ENCODE results near the gene ZNF134. TPM values are rescaled to one million over a fixed set of nuclear protein-coding genes. Genes with fewer than 3 reads are reported as not detected.

Gene ZNF134
- total and polyA plus RNA-seq, 9 of the 15 experiments (the other 6 are each of a cell fraction or from before 2014, with no cell fraction given): 1.3 to 10.0 (median 5.7) TPM

GRCh38 chr19:57613941-57614743 is at the start of gene ZNF134 (continued):
- TF ChIP-seq ZBTB5 (IDR thresholded peaks at IDR 0.05) (no peak), NRF1 (conservative IDR thresholded peaks at IDR 0.05 in 1 of 2, IDR thresholded peaks at IDR 0.05 in 1 of 2) (peak; percentile 20 to 52; a peak in 3 of 4 replicates)

GRCh38 chr19:57566396-57567265 is 47.4 kb upstream of the ZNF134 start:
- FAIRE-seq: no peak
- intact Hi-C loops (cut with micrococcal nuclease) (no loop called here), in situ Hi-C loops (cut with MboI) (no loop called here)
- Histone ChIP-seq H3K9me3 (replicated peaks; ENCODE audit: control insufficient read depth, insufficient read depth, low read depth, low read length) (peaks cover 8% of the 10 kb centered on the region), H3K9me1 (ENCODE audit: control insufficient read depth, insufficient read depth, low read length) (no peaks in the 10 kb centered on the region), H3K27me3 (ENCODE audit: control insufficient read depth in 2 of 2, insufficient read depth in 2 of 2, low read length in 2 of 2) (no peaks in the 10 kb centered on the region), H3K27ac (ENCODE audit: extremely low read depth, low read depth, low read length) (no peak overlapping the region), H3K9ac (ENCODE audit: insufficient read depth in 1 of 2, low read depth in 2 of 2, low read length in 2 of 2) (no peak overlapping the region), H3K4me2 (ENCODE audit: insufficient read depth, low read length) (no peak overlapping the region), H3K79me2 (ENCODE audit: control insufficient read depth, insufficient read depth, low read length) (no peaks in the 10 kb centered on the region), H4K20me1 (replicated peaks; ENCODE audit: control insufficient read depth, insufficient read depth, low read length) (no peaks in the 10 kb centered on the region), H3K4me1 (replicated peaks in 1 of 2; ENCODE audit: control insufficient read depth in 2 of 2, insufficient read depth in 2 of 2, low read length in 2 of 2) (no peaks in the 10 kb centered on the region), H3K4me3 (no peak overlapping the region), H2AFZ (ENCODE audit: low read depth, low read length) (no peak overlapping the region), H3K36me3 (ENCODE audit: control insufficient read depth, insufficient read depth, low read length) (no peaks in the 10 kb centered on the region)
- no peak for ATAC-seq
- WGBS (ENCODE audit: insufficient coverage, low coverage, missing lambda C conversion rate): 4% methylated on average over 7 of the region's 7 CpGs
- DNase-seq (ENCODE audit: extremely low read depth in 1 of 4, low spot score in 3 of 4): peak in 2 of 4 experiments; percentile 26 to 54
- BruUV-seq (replicated peaks): no TSS peak
- ChIA-PET POLR2A (no interaction called here), CTCF (ENCODE audit: low intra/inter-chr PET ratio) (no interaction called here)
- peak; percentile 97 for TF ChIP-seq TRIM28 (IDR thresholded peaks at IDR 0.05)
- no peak for TF ChIP-seq CCNT2 (IDR thresholded peaks at IDR 0.05; ENCODE audit: borderline replicate concordance, extremely low read depth, insufficient read length, low read depth, low read length)
- no peak for TF ChIP-seq ELK1 (CRISPR knock-in tag; IDR thresholded peaks at IDR 0.05)
- TF ChIP-seq RAD21 (CRISPR knock-in tag; conservative IDR thresholded peaks at IDR 0.05 in 1 of 2, IDR thresholded peaks at IDR 0.05 in 1 of 2): peak in 1 of 2 experiments; percentile 37; a peak in 1 of 4 replicates
- peak; percentile 76 for TF ChIP-seq ZNF280A (IDR thresholded peaks at IDR 0.05; ENCODE audit: low read depth, partially characterized antibody)
- 0 out of 4 replicates have a peak, but pooled peaks of 1 of the 2 experiments have one; percentile 28 for TF ChIP-seq RCOR1 (IDR thresholded peaks at IDR 0.05; ENCODE audit: borderline replicate concordance in 1 of 2, low read depth in 2 of 2, low read length in 2 of 2)
- TF ChIP-seq CBX3 (IDR thresholded peaks at IDR 0.05; ENCODE audit: borderline replicate concordance in 1 of 2, low read length in 2 of 2): peak; percentile 97 to 99
- TF ChIP-seq JUN (IDR thresholded peaks at IDR 0.05; ENCODE audit: borderline replicate concordance, low read depth, low read length): peak; percentile 29; the same call in 1 of the 2 replicates
- TF ChIP-seq JUN (CRISPR knock-in tag; IDR thresholded peaks at IDR 0.05; ENCODE audit: borderline replicate concordance): no peak
